GM21529 (cell line): ENCODE data around the gene NPIPA7.
"Not testable (repeated sequence)": the region's sequence is repeated elsewhere in the genome, so short reads cannot be mapped to it uniquely, and the experiment has no call there.

Source experiments
- ATAC-seq: cut with Tn5 transposase; IDR thresholded peaks from one replicate; pipeline ENCODE4 v1.9.1; 2021; ENCODE audit not compliant: unreplicated experiment

NPIPA7 gene

GRCh38 chr16:16417914-16418544 lies 39.1 kb downstream of the NPIPA7 start:
- not testable (repeated sequence) for ATAC-seq

DNA sequence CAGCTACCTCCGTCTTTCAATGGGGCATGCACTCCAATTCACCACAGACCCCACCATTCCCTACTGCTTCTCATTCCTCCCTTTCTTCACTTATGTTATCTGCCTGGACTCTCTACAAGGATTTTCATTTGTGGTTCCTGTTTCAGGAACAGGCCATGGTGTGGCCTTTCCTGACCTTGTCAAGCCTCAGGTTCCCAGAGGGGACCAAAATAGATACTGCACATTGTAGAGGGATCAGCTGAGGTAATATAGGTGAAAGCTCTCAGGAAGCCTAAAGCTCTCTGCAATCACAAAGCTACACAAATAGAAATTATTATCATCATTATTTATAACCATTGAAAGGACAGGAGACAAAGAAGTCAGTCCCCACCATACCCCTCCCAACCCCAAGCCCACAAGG lies 41.6 kb downstream of the NPIPA7 start:
- not testable (repeated sequence) for ATAC-seq

GRCh38 chr16:16425146-16425545 lies 46.2 kb downstream of the NPIPA7 start:
- not testable (repeated sequence) for ATAC-seq

DNA sequence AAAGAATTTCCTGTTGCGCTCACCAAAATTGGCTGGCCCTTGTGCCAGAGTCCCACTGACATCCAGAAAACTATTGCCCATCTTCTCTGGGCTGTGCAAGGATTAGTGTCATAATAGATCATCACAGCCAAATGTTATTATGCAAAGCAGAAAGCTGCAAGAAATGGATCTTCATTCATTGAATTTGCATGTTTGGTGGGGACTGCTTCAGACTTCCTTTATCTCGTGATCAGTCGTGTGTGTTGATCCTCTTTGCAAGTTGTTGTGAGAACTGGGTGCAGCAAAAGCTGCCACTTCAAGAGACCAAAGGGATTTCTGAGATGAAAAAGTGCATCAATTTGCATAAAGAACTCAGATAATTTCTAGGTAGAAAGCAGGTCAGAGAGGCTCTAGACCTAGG lies 52.2 kb downstream of the NPIPA7 start:
- not testable (repeated sequence) for ATAC-seq

GRCh38 chr16:16434711-16435110 lies 55.8 kb downstream of the NPIPA7 start:
- not testable (repeated sequence) for ATAC-seq

DNA sequence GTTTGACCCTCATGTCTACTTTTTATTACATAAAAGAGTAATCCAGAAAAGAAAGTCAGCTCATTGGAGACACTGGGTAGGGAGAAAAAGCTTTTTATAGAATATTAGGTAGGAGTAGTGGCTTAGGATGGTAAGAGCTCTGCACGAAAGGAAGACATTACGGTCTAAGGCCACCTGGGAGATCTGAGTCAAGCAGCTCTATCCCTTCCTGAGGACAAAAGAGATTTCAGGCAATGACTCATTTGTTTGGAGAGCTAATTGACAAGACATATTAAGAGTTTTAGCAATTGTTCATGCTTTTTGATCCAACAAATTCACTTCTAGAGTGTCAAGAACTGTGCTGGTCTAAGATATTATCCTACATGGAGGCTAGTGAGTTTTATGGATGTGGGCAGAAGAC lies 62.5 kb downstream of the NPIPA7 start:
- ATAC-seq = not testable (repeated sequence)
